HEK293T (cell line): ENCODE measurements around the gene CCDC142.

Source experiments
- BHLHE40 ChIP-seq: fragments of 450-650 bp; IDR thresholded peaks from 2 replicates; pipeline ENCODE4 v1.6.1; 2016; ENCODE audit warnings: mild to moderate bottlenecking, moderate library complexity, borderline replicate concordance
- ELF4 ChIP-seq: fragments of 450-650 bp; IDR thresholded peaks from 2 replicates; pipeline ENCODE4 v1.6.1; 2017; ENCODE audit warnings: antibody characterized with exemption
- FOXA1 ChIP-seq: fragments of 450-650 bp; IDR thresholded peaks from 2 replicates; pipeline ENCODE4 v1.6.1; 2016; ENCODE audit warnings: mild to moderate bottlenecking
- FOXK2 ChIP-seq: fragments of 450-650 bp; IDR thresholded peaks from 2 replicates; pipeline ENCODE4 v1.6.1; 2016; ENCODE audit warnings: mild to moderate bottlenecking
- FOXM1 ChIP-seq: fragments of 450-650 bp; IDR thresholded peaks from 2 replicates; pipeline ENCODE4 v1.6.1; 2017; ENCODE audit warnings: mild to moderate bottlenecking, borderline replicate concordance
- HDGF ChIP-seq: fragments of 450-650 bp; IDR thresholded peaks from 2 replicates; pipeline ENCODE4 v1.6.1; 2017; ENCODE audit warnings: antibody characterized with exemption, borderline replicate concordance
- L3MBTL2 ChIP-seq: fragments of 450-650 bp; conservative IDR thresholded peaks from 2 replicates; pipeline ENCODE4 v1.6.1; 2016; ENCODE audit warnings: mild to moderate bottlenecking
- LEF1 ChIP-seq: fragments of 450-650 bp; IDR thresholded peaks from 2 replicates; pipeline ENCODE4 v1.6.1; 2017; ENCODE audit warnings: mild to moderate bottlenecking, borderline replicate concordance
- NFRKB ChIP-seq: fragments of 450-650 bp; IDR thresholded peaks from 2 replicates; pipeline ENCODE4 v1.6.1; 2016; ENCODE audit warnings: mild to moderate bottlenecking, moderate library complexity
- PKNOX1 ChIP-seq: fragments of 450-650 bp; IDR thresholded peaks from 2 replicates; pipeline ENCODE4 v1.6.1; 2016
- SP1 ChIP-seq: fragments of 450-650 bp; IDR thresholded peaks from 2 replicates; pipeline ENCODE4 v1.6.1; 2017
- TARDBP ChIP-seq: fragments of 450-650 bp; IDR thresholded peaks from 2 replicates; pipeline ENCODE4 v1.6.1; 2016
- ZNF384 ChIP-seq: fragments of 450-650 bp; IDR thresholded peaks from 2 replicates; pipeline ENCODE4 v1.6.1; 2016

DNA sequence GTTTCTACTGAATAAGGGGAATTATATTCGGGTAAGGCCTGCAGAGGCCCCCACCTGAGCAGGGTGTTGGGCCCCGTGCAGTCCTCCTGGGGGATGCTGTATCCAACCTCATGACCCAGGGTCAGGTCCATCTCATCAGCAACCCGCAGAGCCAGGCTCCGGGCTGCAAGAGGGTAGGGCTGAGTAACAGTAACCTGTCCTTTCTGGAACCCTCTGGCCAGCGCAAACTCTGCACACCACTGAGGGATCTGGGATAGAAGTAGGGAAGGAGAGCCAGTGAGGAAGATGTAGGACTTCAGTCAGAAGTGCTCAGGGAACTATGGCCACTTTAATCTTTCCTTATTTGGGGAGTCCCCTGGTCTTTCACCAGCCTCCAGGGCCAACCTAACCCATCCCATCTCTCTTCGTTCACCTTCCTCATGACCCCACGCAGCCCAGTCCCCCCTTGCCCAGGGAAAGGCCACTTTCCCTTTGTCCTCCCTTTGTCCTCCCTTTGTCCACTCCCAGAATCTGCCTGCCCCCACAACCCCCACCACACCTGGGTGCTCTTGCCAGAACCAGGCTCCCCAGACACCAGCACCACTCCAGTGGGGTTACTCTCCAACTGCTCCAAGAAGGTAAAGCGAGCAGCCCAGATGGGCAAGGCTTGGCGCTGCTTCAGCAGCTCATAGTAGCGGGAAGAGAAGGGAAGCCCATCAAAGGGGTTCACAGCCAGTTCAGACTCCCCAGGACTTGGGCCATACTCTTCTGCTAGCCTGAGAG is 42.3 kb upstream of the CCDC142 start:
- TF ChIP-seq SP1, result no peak
- TF ChIP-seq LEF1, result no peak
- TF ChIP-seq FOXM1, result no peak
- TF ChIP-seq FOXK2, result no peak
- no peak for TF ChIP-seq BHLHE40
- no peak for TF ChIP-seq FOXA1
- TF ChIP-seq L3MBTL2, result no peak
- TF ChIP-seq TARDBP, result no peak
- TF ChIP-seq HDGF, result no peak
- no peak for TF ChIP-seq NFRKB
- no peak for TF ChIP-seq ELF4
- TF ChIP-seq PKNOX1, result no peak
- no peak for TF ChIP-seq ZNF384
